Activated CD4-positive, alpha-beta T cell treated with anti-CD3 and anti-CD28 coated beads, Interleukin-2, amount 50 U/mL, for 24 hours (primary cell): ENCODE measurements around the gene CACUL1.
"Not testable (repeated sequence)": the region's sequence is repeated elsewhere in the genome, so short reads cannot be mapped to it uniquely, and the experiment has no call there.

Experiments used
- DNase-seq, 2 donors: peaks; one replicate each; pipeline ENCODE4 v3.0.0-alpha.2; 2020; ENCODE audit warnings: low read depth in 1 of 2, low spot score in 1 of 2

Gene CACUL1

DNA sequence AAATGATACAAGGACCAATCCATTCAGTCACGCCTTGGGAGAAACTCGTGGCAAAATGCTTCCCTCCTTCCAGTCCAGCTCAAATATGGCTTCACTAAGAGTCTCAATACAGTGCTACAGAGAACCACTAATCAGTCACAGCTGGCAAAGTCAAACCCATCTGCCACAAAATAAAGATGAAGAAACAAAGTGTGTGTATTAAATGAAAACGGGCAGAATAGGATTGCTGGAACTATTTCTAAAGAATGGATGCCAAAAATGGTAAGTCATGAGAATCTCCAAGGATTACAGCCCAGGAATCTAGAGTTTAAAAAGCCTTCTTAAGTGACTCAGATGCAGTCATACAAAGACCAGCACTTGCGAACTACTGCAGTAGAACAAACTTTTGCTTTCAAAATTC is 61.9 kb downstream of the CACUL1 start:
- DNase-seq = no peak

GRCh38 chr10:118689070-118689858 is 65.5 kb downstream of the CACUL1 start:
- DNase-seq = no peak

GRCh38 chr10:118687472-118687871 is 67.3 kb downstream of the CACUL1 start:
- DNase-seq = no peak

- no peak for DNase-seq
Measured at GRCh38 chr10:118682533-118682932, 72.2 kb downstream of the CACUL1 start.

- DNase-seq = no peak
Measured at GRCh38 chr10:118680197-118680596, 74.6 kb downstream of the CACUL1 start.

DNA sequence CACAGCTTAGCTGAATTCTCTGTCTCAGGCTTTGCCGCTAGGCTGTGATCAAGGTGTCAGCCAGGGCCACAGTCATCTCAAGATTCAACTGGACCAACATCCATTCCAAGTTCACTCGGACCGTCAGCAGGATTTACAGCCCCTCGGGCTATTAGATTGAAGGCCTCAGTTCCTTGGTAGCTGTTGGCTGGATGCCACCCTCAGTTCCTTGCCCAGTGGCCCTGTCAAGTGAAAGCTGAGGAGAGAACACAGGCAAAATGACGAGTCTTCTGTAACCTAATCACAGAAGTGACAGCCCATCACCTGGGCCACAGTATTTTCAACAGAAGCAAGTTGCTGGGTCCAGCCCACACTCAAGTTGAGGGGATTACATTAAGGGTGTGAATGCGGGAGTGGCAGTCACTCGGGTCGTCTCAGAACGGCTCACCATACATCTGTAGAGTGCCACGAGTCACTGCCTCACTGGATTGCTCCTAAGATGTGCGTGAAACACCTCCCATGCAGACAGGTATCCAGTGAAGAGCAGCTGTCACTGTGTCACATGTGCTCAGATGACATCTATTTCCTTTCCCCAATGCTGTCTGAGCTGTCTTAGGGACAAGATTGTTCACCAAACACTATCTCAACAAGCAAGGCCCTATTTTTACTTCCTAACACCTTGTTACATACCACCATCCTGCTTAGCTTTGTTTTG is 80.4 kb downstream of the CACUL1 start:
- DNase-seq = no peak

DNA sequence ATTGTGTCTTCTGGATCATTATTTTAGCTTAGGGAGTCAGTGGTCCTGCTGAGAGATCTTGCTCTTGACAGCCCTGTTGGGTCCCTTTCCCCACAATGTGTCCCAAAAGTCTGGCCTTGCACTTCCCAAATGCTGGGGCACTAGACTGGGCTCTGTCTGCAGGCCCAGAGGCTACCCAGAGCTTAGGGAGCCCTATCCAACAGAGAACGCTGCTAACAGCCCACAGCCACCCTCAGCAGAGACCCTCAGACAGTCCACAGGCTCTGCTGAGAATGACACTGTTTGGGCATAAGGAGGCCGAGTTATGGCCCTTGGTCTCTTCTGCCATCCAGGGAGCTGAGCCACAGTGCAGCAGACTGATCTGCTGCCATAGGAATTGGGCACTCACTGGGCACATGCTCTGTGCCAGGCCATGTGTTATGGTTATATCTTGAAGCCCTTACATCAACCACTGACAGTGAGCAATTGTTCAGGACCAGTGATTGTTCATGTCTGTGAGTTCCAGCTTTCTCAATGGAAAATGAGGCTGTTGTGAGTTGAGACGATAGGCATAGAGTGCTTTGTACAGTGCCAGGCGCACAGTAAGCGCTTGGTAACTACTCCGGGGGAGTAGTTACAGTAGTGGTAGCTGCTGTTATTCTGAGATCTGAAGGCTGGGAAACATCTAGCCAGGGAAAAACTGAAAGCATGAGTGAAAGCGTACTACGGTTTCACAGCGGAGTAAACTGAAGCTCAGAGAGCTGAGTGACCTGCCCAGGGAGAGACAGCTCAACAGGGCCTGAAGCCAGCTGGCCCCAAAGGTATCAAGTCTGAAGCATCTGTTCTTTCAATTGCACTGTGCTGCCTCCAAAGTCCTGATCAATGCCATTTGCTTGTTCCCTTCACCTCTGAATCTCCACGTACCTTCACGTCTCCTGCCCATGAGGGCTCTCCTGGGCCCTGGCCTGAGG is 81.7 kb downstream of the CACUL1 start:
- no peak for DNase-seq

DNA sequence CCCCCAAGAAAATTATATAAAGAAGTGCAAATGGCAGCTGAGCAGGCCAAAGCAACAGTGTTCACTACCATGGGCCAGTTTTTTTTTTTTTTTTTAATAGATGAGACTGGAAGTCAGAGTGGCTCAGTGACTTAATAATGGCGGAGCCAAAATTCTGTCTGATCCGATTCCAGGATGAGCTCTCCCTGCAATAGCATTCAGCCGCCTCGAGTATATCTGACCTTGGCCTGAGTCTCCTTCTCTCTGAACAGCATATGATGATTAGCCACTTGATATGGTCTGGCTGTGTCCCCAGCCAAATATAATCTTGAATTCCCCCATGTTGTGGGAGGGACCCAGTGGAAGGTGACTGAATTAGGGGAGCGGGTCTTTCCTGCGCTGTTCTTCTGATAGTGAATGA is 82.6 kb downstream of the CACUL1 start:
- DNase-seq = no peak

GRCh38 chr10:118671221-118671620 is 83.5 kb downstream of the CACUL1 start:
- not testable (repeated sequence) for DNase-seq

DNA sequence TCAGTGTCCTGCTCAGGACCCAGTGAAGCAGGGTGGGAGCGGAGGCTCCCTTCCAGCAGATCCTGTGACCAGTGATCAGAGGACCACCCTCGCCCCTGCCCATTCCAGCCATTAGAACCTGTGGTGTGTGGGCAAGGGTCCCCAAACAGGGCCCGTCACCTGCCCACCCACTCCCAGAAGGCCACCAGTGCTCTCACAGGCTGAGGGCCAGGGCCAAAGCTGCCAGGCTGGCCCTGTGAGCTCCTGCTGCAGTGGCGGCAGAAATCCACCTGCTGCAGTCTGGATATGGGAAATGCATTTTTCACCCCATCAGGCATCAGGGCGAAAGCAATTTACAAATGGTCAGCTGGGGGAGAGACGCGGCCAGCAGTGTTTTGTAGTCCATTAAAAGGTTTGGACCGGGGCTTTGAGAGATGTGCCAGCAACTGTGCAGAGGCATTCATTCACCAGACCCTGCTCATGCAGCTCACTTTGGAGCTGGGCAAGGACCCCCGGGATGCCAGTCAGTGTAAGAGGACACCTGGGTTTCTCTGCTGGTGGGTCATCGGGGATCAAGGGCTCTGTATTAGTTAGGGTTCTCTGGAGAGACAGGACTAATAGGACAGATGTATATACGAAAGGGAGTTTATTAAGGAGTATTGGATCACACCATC is 84.2 kb downstream of the CACUL1 start:
- DNase-seq = no peak

GRCh38 chr10:118669835-118670234 is 84.9 kb downstream of the CACUL1 start:
- no peak for DNase-seq

DNA sequence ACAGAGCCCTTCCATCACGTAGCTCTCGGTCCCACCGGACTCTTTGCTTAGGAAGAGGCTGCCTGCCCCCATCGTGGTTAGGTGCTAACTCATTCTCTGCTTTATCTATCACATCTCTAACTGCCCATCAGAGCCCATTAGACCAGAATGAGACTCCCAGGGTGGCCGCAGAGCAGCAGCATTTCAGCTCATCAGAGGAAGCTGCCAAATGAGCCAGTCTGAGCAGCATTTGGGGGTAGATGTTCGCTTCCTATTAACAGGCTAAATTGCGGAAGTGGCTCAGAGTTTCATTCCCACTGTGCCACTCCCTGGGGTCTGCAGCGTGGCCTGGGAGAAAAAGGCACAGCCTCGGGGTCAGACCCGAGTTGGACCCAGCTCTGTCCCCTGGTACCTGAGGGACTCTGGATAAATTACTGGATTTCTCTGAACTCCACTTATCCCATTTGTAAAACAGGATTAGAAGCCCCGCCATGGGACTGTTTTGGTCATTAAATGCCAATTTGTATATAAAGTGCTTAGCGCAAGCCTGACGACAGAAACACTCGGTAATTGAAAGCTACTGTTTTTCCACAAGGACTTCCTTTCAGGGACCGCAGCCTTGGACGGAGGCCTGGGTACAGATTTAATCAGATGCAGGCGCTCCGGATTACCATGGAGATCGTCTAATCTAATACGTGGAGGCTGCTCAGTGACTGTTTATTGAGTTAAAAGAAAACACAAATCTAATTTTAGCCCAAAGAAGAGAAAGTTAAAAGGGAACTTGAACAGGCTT is 85.6 kb downstream of the CACUL1 start:
- DNase-seq = no peak

DNA sequence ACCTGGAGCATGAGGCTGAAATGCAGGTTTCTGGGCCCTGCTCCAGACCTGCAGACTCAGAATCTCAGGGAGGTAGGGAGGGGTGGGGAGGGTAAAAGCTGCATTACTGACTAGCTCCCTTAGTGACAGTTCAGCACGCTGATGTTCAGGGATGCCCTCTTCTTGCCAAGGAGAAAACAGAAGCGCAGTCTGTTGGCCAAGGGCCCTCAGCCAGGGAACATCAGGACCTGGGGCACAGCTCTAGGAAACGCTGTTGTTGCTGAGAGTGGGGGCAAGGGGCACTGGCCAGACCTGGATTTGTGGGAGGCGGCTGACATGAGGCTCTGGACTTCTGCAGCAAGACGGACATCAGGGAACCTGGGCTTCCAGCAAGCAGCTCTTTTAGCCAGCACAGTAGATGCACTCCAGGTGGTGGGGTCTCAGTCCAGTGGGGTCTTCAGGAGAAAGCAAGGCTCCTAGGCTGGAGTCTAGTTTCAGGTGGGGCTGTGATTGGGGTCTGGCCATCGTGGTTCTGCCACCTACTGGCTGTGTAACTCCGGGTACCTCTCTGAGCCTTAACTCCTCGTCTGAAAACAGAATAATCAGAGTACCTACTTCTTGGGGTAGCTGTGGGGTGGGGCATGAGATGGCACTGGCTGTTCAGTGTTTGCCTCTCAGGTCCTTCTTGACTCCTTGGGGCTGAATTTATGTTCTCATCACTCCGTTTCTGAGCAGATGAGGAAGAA is 86.4 kb downstream of the CACUL1 start:
- no peak for DNase-seq

DNA sequence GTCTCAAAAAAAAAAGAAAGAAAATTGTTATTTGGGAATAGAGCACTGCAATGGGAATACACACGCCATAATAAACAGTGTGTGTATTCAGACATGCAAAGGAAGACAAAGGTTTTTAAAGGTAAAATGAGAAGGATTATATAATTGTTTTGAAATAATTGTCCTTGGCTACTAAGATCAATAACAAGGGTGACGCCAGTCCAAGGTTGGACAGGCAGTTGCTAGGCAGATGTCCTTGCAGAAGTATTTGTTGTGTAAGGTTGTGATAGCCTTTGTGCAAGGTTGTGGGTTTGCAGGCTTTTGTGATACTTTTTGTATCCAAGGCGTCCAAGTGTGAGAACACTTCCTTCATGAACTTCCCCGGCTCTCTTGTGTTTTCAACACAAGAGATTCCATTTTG is 87.0 kb downstream of the CACUL1 start:
- DNase-seq = no peak

DNA sequence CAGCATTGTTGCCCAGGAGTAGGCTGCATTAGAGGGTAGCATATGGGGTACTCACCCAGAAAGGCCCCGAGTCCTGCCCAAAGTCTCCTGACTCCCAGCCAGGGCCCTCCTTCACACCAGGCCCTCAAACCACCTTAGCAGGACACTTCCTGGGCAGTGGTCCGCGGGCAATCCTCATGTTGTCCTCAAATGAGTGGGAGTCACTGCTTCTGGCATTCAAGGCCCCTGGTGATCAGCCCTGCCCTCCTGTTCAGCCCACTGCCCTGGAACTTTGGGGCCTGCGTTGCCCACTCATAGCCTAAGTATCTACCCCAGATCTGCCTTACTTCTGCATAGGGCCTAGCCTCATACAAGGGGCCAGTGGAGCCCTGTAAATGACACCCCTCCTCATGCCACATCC is 88.4 kb downstream of the CACUL1 start:
- DNase-seq = no peak

GRCh38 chr10:118664321-118664720 is 90.4 kb downstream of the CACUL1 start:
- DNase-seq = no peak

DNA sequence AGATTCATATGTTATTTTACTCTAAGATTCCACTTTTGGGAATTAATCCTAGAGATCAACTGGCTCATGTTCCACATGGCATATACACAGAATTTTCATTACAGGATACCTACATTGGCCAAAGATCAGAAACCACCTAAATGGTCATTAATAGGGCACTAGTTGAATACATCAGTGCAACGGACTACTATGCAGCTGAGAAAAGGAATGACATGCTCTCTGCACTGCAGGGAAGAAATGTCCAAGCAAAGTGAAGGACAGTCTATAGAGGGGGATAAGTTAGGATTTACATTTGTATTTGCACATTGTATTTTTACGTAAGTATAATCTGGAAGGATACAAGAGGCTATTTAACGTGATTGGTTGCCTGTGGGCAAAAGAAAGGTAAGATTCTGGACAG is 91.6 kb downstream of the CACUL1 start:
- no peak for DNase-seq

- no peak for DNase-seq
Measured at GRCh38 chr10:118662228-118663035, 92.3 kb downstream of the CACUL1 start.

DNA sequence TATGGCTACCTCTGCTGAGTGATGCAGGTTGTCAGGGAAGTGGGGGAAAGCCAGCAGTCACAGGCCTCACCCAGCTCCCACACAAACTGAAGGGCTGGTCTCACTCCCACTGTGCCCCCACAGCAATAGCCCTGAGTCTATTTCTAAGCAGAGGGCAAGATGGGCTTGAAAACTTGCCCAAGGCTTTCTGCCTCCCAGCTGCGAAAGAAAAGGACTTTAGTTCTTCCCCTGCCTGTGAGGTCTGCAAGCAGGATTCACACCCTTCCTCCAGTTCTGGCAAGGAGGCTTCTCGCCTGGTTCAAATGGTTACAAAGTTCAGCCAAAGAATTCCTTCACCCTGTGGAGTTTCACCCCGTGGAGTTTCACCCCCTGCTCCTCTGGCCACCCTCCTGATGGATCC is 96.0 kb downstream of the CACUL1 start:
- DNase-seq = no peak
